T-cell (primary cell): ENCODE data around the gene ATP2B1. TPM values are rescaled to one million over a fixed set of nuclear protein-coding genes. Genes with fewer than 3 reads are reported as not detected.

Experiments
- ATAC-seq, 4 experiments: fragments of 200-7000 bp in 3 of 4; fragments of 150-1000 bp in 1 of 4; cut with Tn5 transposase; replicated peaks in 1 of 4; 1 replicate in 3 of 4; 2 replicates in 1 of 4; pipeline ENCODE4 v1.10.0; 2021; ENCODE audit warnings: moderate library complexity in 3 of 4, mild to moderate bottlenecking in 2 of 4, moderate number of reproducible peaks in 1 of 4
- CTCF ChIA-PET, 2 donors: fragments of 300-600 bp; sonication (Branson Sonifier 250); formaldehyde crosslinking; loops; one replicate each; lab custom pipeline; 2022; ENCODE audit warnings: antibody characterized with exemption in 2 of 2; lab: Charles Lee
- POLR2A ChIA-PET, 2 donors: fragments of 300-600 bp; sonication (Branson Sonifier 250); formaldehyde crosslinking; loops; one replicate each; lab custom pipeline; 2022; ENCODE audit warnings: antibody characterized with exemption in 2 of 2; lab: Charles Lee
- DNase-seq, 35 experiments: peaks; one replicate each; pipeline versions ENCODE4 v3.0.0 to v3.0.0-alpha.2; 2013 to 2023
- H3K27ac ChIP-seq: one replicate; pipeline ENCODE4 v1.5.1; 2013; ENCODE audit warnings: low read length
- H3K27me3 ChIP-seq, 2 experiments: replicated peaks in 1 of 2; 1 replicate in 1 of 2; 2 replicates in 1 of 2; pipeline versions ENCODE4 v1.6.1 to v1.7.0; 2013; ENCODE audit warnings: low read length in 1 of 2, mixed read lengths in 1 of 2; ENCODE audit not compliant: control insufficient read depth in 2 of 2, insufficient read depth in 2 of 2; ENCODE audit errors: extremely low read depth in 1 of 2
- H3K36me3 ChIP-seq, 2 donors: 1 replicate in 1 of 2; 2 replicates in 1 of 2; pipeline versions ENCODE4 v1.6.1 to v1.7.0; 2013; ENCODE audit warnings: low read length in 1 of 2; ENCODE audit not compliant: control insufficient read depth in 2 of 2, insufficient read depth in 1 of 2; ENCODE audit errors: extremely low read depth in 1 of 2
- H3K4me1 ChIP-seq, 2 experiments: 1 replicate in 1 of 2; 2 replicates in 1 of 2; pipeline versions ENCODE4 v1.6.1 to v1.7.0; 2013; ENCODE audit warnings: low read length in 2 of 2, mixed read lengths in 1 of 2; ENCODE audit not compliant: insufficient read depth in 2 of 2, control insufficient read depth in 1 of 2; ENCODE audit errors: extremely low read depth in 1 of 2
- H3K4me3 ChIP-seq, 2 donors: 1 replicate in 1 of 2; 2 replicates in 1 of 2; pipeline versions ENCODE4 v1.5.1 to v1.7.0; 2013; ENCODE audit warnings: mild to moderate bottlenecking in 2 of 2, low read length in 1 of 2, moderate library complexity in 1 of 2; ENCODE audit not compliant: control insufficient read depth in 1 of 2; ENCODE audit errors: extremely low read depth in 1 of 2
- H3K9me3 ChIP-seq: 2 replicates; pipeline ENCODE4 v1.7.0; 2013
- H3K27ac Mint-ChIP-seq, 2 donors: one replicate each; pipeline ENCODE4 v1.8.0; 2020 to 2021; ENCODE audit warnings: mild to moderate bottlenecking in 2 of 2, mixed read lengths in 2 of 2
- H3K27me3 Mint-ChIP-seq, 2 donors: one replicate each; pipeline ENCODE4 v1.8.0; 2021 to 2022; ENCODE audit warnings: mixed read lengths in 2 of 2
- H3K36me3 Mint-ChIP-seq: one replicate; pipeline ENCODE4 v1.8.0; 2021; ENCODE audit warnings: mixed read lengths
- H3K4me1 Mint-ChIP-seq, 3 donors: one replicate each; pipeline ENCODE4 v1.8.0; 2020 to 2022; ENCODE audit warnings: mixed read lengths in 3 of 3, mild to moderate bottlenecking in 1 of 3
- H3K4me3 Mint-ChIP-seq, 3 donors: one replicate each; pipeline ENCODE4 v1.8.0; 2020 to 2022; ENCODE audit warnings: mild to moderate bottlenecking in 3 of 3, mixed read lengths in 3 of 3, moderate library complexity in 3 of 3
- H3K9me3 Mint-ChIP-seq, 3 donors: one replicate each; pipeline ENCODE4 v1.8.0; 2020 to 2022; ENCODE audit warnings: mixed read lengths in 3 of 3
- WGBS: methylation state at CpG from one replicate; pipeline ENCODE4 v1.1.5; 2013; ENCODE audit warnings: missing lambda C conversion rate; ENCODE audit not compliant: insufficient coverage; 5-methylcytosine and 5-hydroxymethylcytosine counted together
- total RNA-seq, 35 experiments: library from RNA in 6 of 35; stranded (reverse) in 6 of 35; fragments of 120-200 nt in 1 of 35; gene quantifications; one replicate each; pipeline versions ENCODE4 v1.2.1 to v1.2.4 and lab custom pipeline; 2013 to 2026

ATP2B1 gene
- total RNA-seq, 5 donors from 2014 or later (not counting 1 experiment from before 2014, with no cell fraction given), result 38.3 to 104 (median 44.4) TPM

DNA sequence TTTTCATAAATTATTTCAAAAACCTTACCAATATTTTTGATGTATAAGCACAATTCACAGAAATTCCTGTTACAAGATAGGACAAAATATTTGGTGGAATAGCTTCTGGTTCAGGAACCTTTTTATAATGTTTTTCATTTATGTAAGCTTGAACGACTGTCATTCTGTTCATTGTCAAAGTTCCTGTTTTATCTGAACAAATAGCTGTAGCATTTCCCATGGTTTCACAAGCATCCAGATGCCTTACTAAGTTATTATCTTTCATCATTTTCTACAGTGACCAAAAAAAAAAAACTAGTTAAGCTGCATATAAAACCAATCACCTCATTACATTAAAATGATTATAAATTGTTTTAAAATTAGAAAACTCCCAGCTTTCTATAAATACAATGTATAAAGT is 87.1 kb downstream of the ATP2B1 start:
- ATAC-seq, result no peak
- Mint-ChIP-seq H3K9me3 (no peaks in the 10 kb centered on the region), H3K36me3 (peaks cover 54% of the 10 kb centered on the region), H3K27me3 (no peaks in the 10 kb centered on the region), H3K4me1 (peaks cover 0 to 9% (median 8%) of the 10 kb centered on the region in 3 donors), H3K4me3 (no peak overlapping the region), H3K27ac (no peak overlapping the region)
- Histone ChIP-seq H3K36me3 (peaks cover 0 to 40% of the 10 kb centered on the region in 2 donors), H3K4me3 (no peak overlapping the region), H3K9me3 (no peaks in the 10 kb centered on the region), H3K27me3 (no peaks in the 10 kb centered on the region), H3K4me1 (peaks cover 0 to 3% of the 10 kb centered on the region in 2 experiments), H3K27ac (no peak overlapping the region)
- no CpG with 5 or more reads among the region's 1 CpG for WGBS
- ChIA-PET CTCF (interaction anchor here (0.6 to 1.1 kb wide), 6 partner anchors 9 to 992 kb away, joined by 3 to 8 read pairs (median 3); no protein-coding TSS in a partner anchor), POLR2A (interaction anchor here in 1 of 2 donors (0.7 kb wide), 2 partner anchors 23 to 330 kb away, joined by 4 read pairs; no protein-coding TSS in a partner anchor)
- DNase-seq, result no peak

DNA sequence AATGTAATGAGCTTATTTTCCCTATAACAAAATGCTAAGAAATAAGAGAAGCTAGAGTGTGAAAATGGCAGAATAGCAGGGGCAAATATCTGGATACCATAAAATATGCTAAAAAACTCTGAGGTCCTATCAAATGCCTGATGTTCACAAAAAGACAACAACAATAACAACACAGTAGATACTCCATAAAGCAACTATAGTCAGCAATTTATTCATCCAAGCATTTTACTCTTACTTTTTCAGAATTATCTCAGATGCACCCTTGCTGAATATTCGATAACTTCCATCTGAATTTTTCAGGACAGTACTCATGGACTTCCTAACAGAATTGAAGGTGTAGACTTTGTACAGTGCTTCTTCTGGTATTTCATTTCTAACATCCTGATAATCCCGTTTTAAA is 88.9 kb downstream of the ATP2B1 start:
- Histone ChIP-seq H3K36me3 (peaks cover 0 to 36% of the 10 kb centered on the region in 2 donors), H3K27ac (no peak overlapping the region), H3K4me3 (no peak overlapping the region), H3K27me3 (no peaks in the 10 kb centered on the region), H3K9me3 (no peaks in the 10 kb centered on the region), H3K4me1 (peaks cover 0 to 3% of the 10 kb centered on the region in 2 experiments)
- DNase-seq (no peak), ATAC-seq (no peak)
- Mint-ChIP-seq H3K9me3 (no peaks in the 10 kb centered on the region), H3K27me3 (no peaks in the 10 kb centered on the region), H3K27ac (no peak overlapping the region), H3K36me3 (peaks cover 59% of the 10 kb centered on the region), H3K4me3 (no peak overlapping the region), H3K4me1 (peaks cover 0 to 9% (median 8%) of the 10 kb centered on the region in 3 donors)
- ChIA-PET CTCF (interaction anchor here in 1 of 2 donors (1.0 kb wide), 1 partner anchor 11 kb away, joined by 6 read pairs; no protein-coding TSS in a partner anchor), POLR2A (interaction anchor here (0.5 to 0.7 kb wide), 2 partner anchors 11 to 44 kb away, joined by 3 to 8 read pairs; no protein-coding TSS in a partner anchor)
- no CpG with 5 or more reads among the region's 2 CpGs for WGBS

DNA sequence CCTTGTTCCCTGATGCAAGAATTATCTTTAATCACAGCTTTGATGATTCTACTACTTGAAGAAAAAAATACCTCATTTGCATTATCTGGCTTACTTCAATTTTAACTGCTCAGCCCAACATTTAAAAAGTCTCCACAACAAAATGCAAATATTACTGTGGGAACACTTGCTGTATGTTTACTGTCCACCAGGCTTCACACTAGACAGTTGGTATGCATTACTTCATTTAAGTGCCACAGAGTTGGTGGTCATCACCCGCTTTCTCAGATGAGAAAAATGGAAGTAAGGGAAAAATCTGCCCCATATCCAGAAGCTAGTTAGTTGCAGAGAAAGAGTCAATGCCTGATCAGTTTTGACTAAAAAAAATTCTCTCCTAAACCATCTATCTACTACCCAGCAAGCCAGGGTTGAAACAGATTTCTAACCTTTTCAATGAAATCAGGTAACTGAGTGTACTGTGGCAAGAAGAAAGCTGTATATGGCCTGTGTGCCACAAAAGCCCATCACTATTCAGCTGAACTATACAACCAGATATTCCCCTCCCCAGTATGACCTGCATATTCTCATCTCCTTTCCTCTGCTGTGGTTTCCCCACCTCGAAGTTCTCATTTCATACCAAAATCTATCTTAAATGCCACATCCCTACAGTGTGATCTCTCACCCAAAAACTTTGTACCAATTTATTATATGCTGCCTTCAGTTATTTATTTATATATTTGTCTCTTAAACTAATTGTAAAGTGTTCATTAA is 90.3 kb downstream of the ATP2B1 start:
- Histone ChIP-seq H3K9me3 (no peaks in the 10 kb centered on the region), H3K27me3 (no peaks in the 10 kb centered on the region), H3K4me1 (peaks cover 0 to 3% of the 10 kb centered on the region in 2 experiments), H3K4me3 (no peak overlapping the region), H3K36me3 (peaks cover 0 to 34% of the 10 kb centered on the region in 2 donors), H3K27ac (no peak overlapping the region)
- DNase-seq, result no peak
- Mint-ChIP-seq H3K4me3 (no peak overlapping the region), H3K27me3 (no peaks in the 10 kb centered on the region), H3K27ac (no peak overlapping the region), H3K4me1 (peaks cover 0 to 9% (median 8%) of the 10 kb centered on the region in 3 donors), H3K9me3 (no peaks in the 10 kb centered on the region), H3K36me3 (peaks cover 58% of the 10 kb centered on the region)
- no peak for ATAC-seq
- POLR2A ChIA-PET, result no interaction called here
- CTCF ChIA-PET, result interaction anchor here (1.0 to 1.1 kb wide), 2 partner anchors 88 to 93 kb away, joined by 3 read pairs; partner anchors contain the start of gene GALNT4 (in 1 of the 2)
- no CpG with 5 or more reads among the region's 2 CpGs for WGBS

DNA sequence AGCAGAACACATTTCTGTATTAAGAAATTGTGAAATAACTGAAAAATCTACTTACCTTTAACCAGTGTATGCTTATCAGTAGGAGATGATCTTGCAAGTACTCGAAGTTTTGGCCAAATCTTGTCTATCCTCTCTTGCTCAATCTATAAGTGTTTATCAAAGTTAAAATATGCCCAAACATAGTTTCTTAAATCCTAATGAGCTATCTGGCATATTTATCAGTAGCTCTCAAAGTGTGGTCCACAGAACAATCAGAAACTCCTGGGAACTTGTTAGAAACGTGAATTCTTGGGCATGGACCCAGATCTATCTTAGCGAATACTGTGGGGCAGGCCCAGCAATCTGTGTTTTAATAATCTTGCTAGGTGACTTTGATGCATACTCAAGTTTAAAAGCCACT is 98.3 kb downstream of the ATP2B1 start:
- Histone ChIP-seq H3K4me3 (no peak overlapping the region), H3K9me3 (no peaks in the 10 kb centered on the region), H3K36me3 (peaks cover 4 to 58% of the 10 kb centered on the region in 2 donors), H3K4me1 (no peaks in the 10 kb centered on the region), H3K27ac (no peak overlapping the region), H3K27me3 (no peaks in the 10 kb centered on the region)
- no CpG with 5 or more reads among the region's 3 CpGs for WGBS
- H3K36me3 Mint-ChIP-seq, result peaks cover 74% of the 10 kb centered on the region
- no peak for ATAC-seq
- CTCF ChIA-PET, result no interaction called here
- H3K27me3 Mint-ChIP-seq, result no peaks in the 10 kb centered on the region
- no peaks in the 10 kb centered on the region for H3K9me3 Mint-ChIP-seq
- POLR2A ChIA-PET, result no interaction called here
- peaks cover 0 to 5% (median 5%) of the 10 kb centered on the region in 3 donors for H3K4me1 Mint-ChIP-seq
- H3K27ac Mint-ChIP-seq, result no peak overlapping the region
- no peak for DNase-seq
- H3K4me3 Mint-ChIP-seq, result no peak overlapping the region

GRCh38 chr12:89603678-89604077 is 105.0 kb downstream of the ATP2B1 start:
- H3K4me3 ChIP-seq, result no peak overlapping the region
- no peak for ATAC-seq
- no peak overlapping the region for H3K27ac Mint-ChIP-seq
- no peaks in the 10 kb centered on the region for H3K4me1 ChIP-seq
- DNase-seq, result no peak
- no peaks in the 10 kb centered on the region for H3K27me3 Mint-ChIP-seq
- POLR2A ChIA-PET, result interaction anchor here in 1 of 2 donors (0.6 kb wide), 1 partner anchor 862 kb away, joined by 3 read pairs; no protein-coding TSS in a partner anchor
- H3K27ac ChIP-seq, result no peak overlapping the region
- peaks cover 64% of the 10 kb centered on the region for H3K36me3 Mint-ChIP-seq
- no peak overlapping the region for H3K4me3 Mint-ChIP-seq
- H3K9me3 ChIP-seq, result no peaks in the 10 kb centered on the region
- H3K27me3 ChIP-seq, result no peaks in the 10 kb centered on the region
- no peaks in the 10 kb centered on the region for H3K9me3 Mint-ChIP-seq
- CTCF ChIA-PET, result interaction anchor here (0.6 to 0.9 kb wide), 2 partner anchors 30 to 76 kb away, joined by 4 read pairs; no protein-coding TSS in a partner anchor
- H3K36me3 ChIP-seq, result peaks cover 0 to 68% of the 10 kb centered on the region in 2 donors
- WGBS, result 100% methylated on average over 2 of the region's 5 CpGs
- peaks cover 0 to 7% (median 5%) of the 10 kb centered on the region in 3 donors for H3K4me1 Mint-ChIP-seq

DNA sequence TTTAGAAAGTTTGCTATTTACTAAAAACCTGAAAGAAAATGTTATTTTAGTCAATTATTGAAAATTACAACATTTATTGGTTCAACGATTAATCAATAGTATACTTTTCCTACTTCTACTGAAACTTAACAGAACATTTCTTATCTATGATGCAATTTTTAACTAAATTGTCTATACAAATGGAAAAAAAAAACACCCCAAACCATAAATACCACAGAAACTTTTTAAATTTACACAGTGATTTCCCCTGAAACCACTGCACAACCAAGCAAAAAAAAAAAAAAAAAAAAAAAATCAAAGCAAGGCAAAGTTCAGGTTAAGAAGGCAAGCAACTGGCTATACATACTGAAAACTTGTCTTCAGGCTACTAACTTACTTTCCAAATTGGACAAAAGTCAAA is 110.9 kb downstream of the ATP2B1 start:
- ATAC-seq (no peak), DNase-seq (no peak)
- H3K36me3 Mint-ChIP-seq, result peaks cover 50% of the 10 kb centered on the region
- no peaks in the 10 kb centered on the region for H3K9me3 Mint-ChIP-seq
- Histone ChIP-seq H3K4me3 (no peak overlapping the region), H3K4me1 (no peaks in the 10 kb centered on the region), H3K9me3 (no peaks in the 10 kb centered on the region), H3K27ac (no peak overlapping the region), H3K27me3 (no peaks in the 10 kb centered on the region), H3K36me3 (peaks cover 0 to 46% of the 10 kb centered on the region in 2 donors)
- no CpG with 5 or more reads among the region's 1 CpG for WGBS
- H3K27me3 Mint-ChIP-seq, result no peaks in the 10 kb centered on the region
- POLR2A ChIA-PET, result interaction anchor here in 1 of 2 donors (0.6 kb wide), 1 partner anchor 567 kb away, joined by 3 read pairs; no protein-coding TSS in a partner anchor
- CTCF ChIA-PET, result interaction anchor here (0.6 to 1.1 kb wide), 5 partner anchors 304 to 1885 kb away, joined by 3 to 7 read pairs (median 4); no protein-coding TSS in a partner anchor
- no peak overlapping the region for H3K27ac Mint-ChIP-seq
- peaks cover 6 to 12% (median 12%) of the 10 kb centered on the region in 3 donors for H3K4me1 Mint-ChIP-seq
- no peak overlapping the region for H3K4me3 Mint-ChIP-seq
